ENCODE results near the gene NARS2.
"Not testable (repeated sequence)": the region's sequence is repeated elsewhere in the genome, so short reads cannot be mapped to it uniquely, and the experiment has no call there.

NARS2 gene

GRCh38 chr11:78541537-78541936, 33.1 kb downstream of the NARS2 start:
- DNase-seq (ENCODE audit: low read depth), result no peak

GRCh38 chr11:78540256-78540655, 34.4 kb downstream of the NARS2 start:
- DNase-seq (ENCODE audit: low read depth), result no peak

GRCh38 chr11:78539506-78539905, 35.2 kb downstream of the NARS2 start:
- no peak for DNase-seq (ENCODE audit: low read depth)

GRCh38 chr11:78536933-78537332, 37.7 kb downstream of the NARS2 start:
- DNase-seq (ENCODE audit: low read depth), result no peak

- no peak for DNase-seq (ENCODE audit: low read depth)
Observed at GRCh38 chr11:78535920-78536319, 38.7 kb downstream of the NARS2 start.

GRCh38 chr11:78535027-78535426, 39.6 kb downstream of the NARS2 start:
- DNase-seq (ENCODE audit: low read depth), result no peak

GRCh38 chr11:78533399-78533798, 41.3 kb downstream of the NARS2 start:
- no peak for DNase-seq (ENCODE audit: low read depth)

- no peak for DNase-seq (ENCODE audit: low read depth)
Observed at GRCh38 chr11:78532991-78533390, 41.7 kb downstream of the NARS2 start.

- no peak for DNase-seq (ENCODE audit: low read depth)
Observed at GRCh38 chr11:78526497-78527146, 48.0 kb downstream of the NARS2 start.

GRCh38 chr11:78525720-78526119, 48.9 kb downstream of the NARS2 start:
- DNase-seq (ENCODE audit: low read depth), result no peak

GRCh38 chr11:78520230-78520629, 54.4 kb downstream of the NARS2 start:
- no peak for DNase-seq (ENCODE audit: low read depth)

- no peak for DNase-seq (ENCODE audit: low read depth)
Observed at GRCh38 chr11:78516281-78516680, 58.4 kb downstream of the NARS2 start.

- DNase-seq (ENCODE audit: low read depth), result no peak
Observed at GRCh38 chr11:78514922-78515502, 59.7 kb downstream of the NARS2 start.

- DNase-seq (ENCODE audit: low read depth), result not testable (repeated sequence)
Observed at GRCh38 chr11:78513085-78513484, 61.6 kb downstream of the NARS2 start.

- no peak for DNase-seq (ENCODE audit: low read depth)
Observed at GRCh38 chr11:78510597-78510996, 64.1 kb downstream of the NARS2 start.

- DNase-seq (ENCODE audit: low read depth), result no peak
Observed at GRCh38 chr11:78510025-78510596, 64.6 kb downstream of the NARS2 start.

GRCh38 chr11:78504708-78505107, 70.0 kb downstream of the NARS2 start:
- no peak for DNase-seq (ENCODE audit: low read depth)

GRCh38 chr11:78504181-78504580, 70.5 kb downstream of the NARS2 start:
- DNase-seq (ENCODE audit: low read depth), result no peak

- DNase-seq (ENCODE audit: low read depth), result no peak
Observed at GRCh38 chr11:78499971-78500370, 74.7 kb downstream of the NARS2 start.

- DNase-seq (ENCODE audit: low read depth), result no peak
Observed at GRCh38 chr11:78497293-78497692, 77.4 kb downstream of the NARS2 start.

- DNase-seq (ENCODE audit: low read depth), result no peak
Observed at GRCh38 chr11:78493413-78493975, 81.2 kb downstream of the NARS2 start.

GRCh38 chr11:78492973-78493372, 81.7 kb downstream of the NARS2 start:
- DNase-seq (ENCODE audit: low read depth), result no peak

- DNase-seq (ENCODE audit: low read depth), result no peak
Observed at GRCh38 chr11:78489184-78489583, 85.5 kb downstream of the NARS2 start.
